Stimulated activated CD4-positive, alpha-beta T cell treated with anti-CD3 and anti-CD28 coated beads, Interleukin-4, amount 100 ng/mL, for 24 hours (primary cell): ENCODE results near the gene JUP.

ENCODE experiments used
- DNase-seq: peaks from one replicate; pipeline ENCODE4 v3.0.0-alpha.2; 2020

Gene JUP

DNA sequence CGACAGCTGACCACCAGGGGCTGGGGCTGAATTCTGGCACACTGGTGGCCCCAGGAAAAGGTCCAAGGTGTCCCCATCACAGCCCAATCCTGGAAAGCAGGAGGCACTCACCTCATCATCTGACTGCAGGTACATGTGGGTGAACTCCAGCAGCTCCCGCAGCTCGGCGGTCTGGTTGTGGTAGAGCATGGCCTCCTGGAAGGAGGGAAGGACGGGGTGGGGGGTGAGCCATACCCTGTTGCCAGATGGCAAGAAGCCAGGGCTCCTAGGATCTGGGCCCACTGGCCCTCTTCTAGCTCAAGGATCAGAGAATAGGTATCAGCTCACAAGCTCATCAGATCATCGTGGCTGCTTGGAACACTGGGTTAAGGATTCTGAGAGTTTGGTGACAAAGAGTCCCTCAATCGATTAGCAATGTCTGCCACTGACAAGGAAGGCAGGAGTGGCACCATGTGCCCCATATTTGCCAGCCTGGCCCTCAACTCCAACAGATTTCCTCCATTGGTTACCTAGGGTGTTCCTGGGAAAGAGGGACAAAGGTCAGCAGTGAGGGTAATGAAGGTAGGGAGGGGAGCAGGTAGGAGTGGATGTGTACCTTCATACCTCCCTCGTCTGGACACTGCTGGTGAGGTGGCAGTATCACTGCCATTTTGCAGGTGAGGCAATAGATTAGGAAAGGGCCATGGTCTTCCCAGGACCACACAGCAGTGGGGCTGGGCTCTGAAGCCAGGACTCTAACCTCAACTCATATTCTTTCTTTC, 20.4 kb upstream of the JUP start:
- DNase-seq, result no peak

DNA sequence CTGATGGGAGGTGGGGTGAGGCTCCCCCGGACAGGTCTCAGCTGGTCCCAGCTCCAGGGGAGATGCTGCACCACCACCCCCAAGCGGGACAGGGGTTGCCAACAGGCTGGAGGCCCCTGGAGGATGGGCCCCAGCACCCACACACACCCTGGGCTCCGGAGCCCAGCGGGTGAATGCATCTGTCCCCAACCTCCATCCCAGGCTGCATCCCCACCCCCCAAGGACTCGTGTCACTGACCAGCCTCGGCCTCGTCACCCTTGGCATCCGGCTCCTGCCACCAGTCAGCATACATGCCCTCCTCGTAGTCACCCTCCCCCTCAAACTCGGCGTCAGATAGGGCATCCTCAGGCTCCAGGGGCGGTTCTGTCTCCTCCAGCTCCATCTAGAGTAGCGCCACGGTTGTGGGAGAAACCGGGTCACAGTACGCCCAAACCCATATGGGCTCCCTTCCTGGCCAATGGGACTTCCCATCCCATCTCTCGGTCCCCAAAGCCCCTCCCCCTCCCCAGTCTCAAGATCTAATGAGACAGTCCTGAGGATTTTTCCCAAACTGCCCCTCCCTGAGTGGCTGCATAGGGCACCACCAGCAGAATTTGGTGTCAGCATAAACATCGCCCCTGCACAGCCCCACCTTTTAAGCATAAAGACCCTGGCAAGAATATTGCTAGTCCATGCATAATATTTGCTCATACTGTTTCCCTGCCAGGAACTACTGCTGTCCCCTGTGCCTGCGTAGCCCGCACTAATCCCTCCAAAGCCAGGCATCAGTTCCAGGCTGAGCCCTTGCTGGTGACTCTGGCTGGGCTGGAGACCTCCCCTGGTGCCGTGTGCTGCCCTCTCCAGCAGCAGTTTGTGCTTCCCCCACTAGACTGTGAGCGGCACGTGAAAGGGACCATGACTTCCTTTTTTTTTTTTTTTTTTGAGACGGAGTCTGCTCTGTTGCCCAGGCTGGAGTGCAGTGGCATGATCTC, 16.8 kb upstream of the JUP start:
- DNase-seq, result no peak

DNA sequence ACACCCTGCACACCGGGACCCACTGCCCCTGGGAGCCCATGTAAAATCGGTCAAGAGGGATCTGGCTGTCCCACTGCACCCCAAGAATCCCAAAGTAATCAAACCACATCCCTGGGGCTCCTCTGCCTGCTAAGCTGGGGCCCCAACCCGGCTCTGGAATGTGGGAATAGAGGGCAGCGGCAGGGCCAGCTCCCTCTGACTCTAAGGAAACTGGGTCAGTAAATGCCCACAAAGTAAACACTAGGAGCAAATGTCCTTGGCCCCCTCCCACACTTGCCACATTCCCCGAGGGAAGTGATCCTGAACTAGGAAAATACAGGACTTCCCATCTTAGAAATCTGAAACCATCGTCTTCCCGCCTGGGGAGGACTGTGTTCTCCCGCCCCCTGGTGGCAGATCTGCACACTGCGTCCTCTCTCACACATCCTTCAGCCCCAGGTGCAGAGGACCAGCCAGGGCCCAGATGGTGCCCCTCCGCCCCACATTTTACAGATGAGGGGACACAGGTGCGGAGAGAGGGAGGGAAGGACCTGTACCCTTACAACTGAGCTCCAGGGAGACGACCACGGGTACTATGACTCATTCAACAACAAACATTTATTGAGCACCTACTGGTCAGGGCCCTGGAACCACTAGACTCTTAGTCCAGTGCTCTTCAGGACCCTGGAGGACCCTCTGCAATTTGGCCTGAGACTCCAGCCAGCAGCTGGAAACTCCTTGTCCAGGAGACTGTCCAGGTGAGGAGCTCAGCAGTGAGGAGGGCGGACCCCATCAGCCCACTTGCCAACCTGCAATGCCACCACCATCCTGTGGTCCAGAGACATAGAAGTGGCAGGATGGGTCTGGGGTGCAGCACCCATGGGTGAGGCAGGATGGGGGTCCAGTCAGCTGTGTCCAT, 15.1 kb upstream of the JUP start:
- DNase-seq, result peak; percentile 79

GRCh38 chr17:41800601-41801373, 14.3 kb upstream of the JUP start:
- DNase-seq, result no peak

- no peak for DNase-seq
Measured at GRCh38 chr17:41799366-41799765, 12.9 kb upstream of the JUP start.

- no peak for DNase-seq
Measured at GRCh38 chr17:41797377-41797776, 10.9 kb upstream of the JUP start.

DNA sequence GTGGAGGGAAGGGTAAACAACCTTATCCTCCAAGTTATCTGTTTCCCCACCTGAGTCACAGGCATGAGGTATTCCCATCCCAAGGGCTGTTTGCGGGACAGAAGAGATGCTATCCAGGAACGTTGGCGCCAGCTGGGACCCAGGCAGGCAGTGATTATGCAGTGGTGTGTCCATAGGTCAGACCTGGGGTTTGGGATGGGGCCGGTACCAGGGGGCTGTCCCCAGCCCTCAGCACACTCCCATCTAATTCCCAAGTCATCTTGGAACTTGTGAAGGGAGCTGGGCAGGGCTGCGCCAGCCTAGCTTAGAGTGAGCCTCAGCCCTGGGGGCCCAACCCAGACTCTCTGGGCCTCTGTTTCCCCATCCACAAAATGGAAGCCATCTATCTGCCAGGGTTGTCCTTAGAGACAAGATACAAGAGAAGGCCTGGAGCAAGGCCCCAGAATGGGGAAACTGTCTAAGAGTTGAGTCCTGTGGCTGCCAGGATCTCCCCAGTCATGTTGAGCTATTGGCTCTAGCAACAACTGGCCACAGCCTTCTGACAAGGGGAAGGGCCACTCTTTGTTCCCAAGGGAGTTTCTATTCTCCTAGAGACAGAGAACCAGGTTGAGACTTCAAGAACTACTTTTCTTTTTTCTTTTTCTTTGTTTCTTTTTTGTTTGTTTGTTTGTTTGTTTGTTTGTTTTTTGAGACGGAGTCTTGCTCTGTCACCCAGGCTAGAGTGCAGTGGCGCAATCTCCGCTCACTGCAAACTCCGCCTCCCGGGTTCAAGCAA, 9.8 kb upstream of the JUP start:
- DNase-seq, result no peak

GRCh38 chr17:41794540-41794975, 8.0 kb upstream of the JUP start:
- DNase-seq, result no peak

DNA sequence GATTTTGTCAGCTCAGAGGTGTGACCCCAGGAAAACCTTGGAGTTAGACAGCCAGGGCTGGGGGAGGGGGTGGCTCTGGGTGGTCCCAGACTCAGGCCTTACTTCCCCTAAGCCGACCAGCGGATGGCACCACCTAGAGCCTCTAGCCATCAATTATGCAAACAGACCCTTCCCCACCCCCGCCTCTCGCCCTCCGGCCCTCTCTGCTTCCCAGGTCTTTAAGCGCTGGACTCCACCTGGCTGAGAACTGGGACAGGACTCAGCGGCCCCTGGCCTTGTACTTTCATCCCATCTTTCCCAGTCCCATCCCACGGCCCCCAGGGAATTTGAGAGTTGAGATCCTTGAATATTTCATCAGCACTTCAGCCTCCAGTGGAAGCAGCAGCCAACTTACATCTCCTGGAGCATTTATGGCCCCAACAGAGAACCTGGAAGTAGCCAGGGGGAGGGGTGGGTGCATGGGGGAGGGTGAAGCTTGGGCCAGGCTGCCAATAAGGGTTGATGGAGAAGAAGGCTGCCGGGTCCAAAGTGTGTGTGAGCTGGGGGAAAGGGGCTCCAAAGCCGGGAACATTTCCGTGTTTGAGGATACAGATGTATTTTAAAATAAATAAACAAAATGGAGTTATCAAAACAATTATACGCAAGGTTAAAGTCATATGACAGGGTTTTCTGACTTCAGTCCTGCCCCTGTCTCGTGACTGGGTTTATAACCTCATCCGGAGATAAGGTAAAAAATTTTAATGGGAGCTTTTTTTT, 7.5 kb upstream of the JUP start:
- no peak for DNase-seq

- no peak for DNase-seq
Measured at GRCh38 chr17:41792845-41793783, 6.6 kb upstream of the JUP start.

DNA sequence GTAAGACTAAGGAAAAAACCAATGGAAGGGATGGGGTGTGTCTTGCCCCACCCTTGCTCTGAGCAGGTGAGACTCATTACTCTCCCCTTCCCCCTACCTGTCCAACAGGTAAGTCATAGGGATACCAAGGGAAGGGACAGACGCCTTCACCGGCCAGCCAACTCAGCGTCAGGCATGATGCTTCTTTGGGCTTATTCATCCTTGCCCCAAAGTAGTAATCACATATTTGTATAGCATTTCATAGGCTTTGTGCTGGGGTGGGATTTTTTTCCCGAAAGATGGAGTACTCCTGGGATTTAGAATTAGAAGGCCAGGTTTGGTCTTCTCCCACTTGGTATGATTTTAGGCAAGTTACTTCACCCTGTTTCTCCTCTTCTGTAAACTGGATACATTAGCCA, 509 bp upstream of the JUP start:
- no peak for DNase-seq

DNA sequence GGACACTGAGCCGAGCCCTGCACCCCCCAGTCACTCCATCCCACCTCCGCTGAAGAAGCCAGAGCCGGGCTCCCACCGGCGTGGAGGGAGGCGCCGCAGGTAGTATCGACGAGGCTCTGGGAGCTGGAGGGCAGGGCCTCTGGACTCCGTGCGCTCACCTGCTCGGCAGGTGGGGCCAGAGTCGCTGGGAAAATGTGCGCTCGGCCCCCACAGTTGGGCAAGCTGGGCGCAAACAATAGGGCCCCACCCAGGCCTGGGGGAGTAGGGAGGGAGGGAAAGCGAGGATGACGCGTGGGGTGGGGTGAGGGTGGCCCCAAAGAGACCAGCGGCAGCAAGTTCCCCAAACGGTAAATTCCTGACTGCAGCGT, 668 bp downstream of the JUP start:
- DNase-seq, result no peak

GRCh38 chr17:41785091-41785858, 1.2 kb downstream of the JUP start:
- DNase-seq, result no peak

- no peak for DNase-seq
Measured at GRCh38 chr17:41784207-41784744, 2.2 kb downstream of the JUP start.

- DNase-seq, result no peak
Measured at GRCh38 chr17:41782142-41782541, 4.4 kb downstream of the JUP start.

- DNase-seq, result no peak
Measured at GRCh38 chr17:41781404-41782110, 5.0 kb downstream of the JUP start.

DNA sequence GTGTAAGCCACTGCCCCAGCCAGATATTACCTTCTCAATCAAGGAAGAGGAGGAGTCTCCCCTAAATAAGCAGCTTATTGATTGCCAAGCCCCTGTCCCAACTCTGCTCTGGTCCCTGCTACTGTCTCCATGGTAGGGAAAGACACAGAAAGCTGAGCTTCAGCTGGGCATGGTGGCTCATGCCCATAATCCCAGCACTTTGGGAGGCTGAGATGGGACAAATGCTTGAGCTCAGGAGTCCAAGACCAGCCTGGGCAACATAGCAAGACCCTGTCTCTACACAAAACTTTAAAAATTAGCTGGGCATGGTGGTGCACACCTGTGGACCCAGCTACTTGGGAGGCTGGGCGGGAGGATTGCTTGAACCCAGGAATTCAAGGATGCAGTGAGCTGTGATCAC, 6.6 kb downstream of the JUP start:
- DNase-seq, result no peak
